NCI-H1436 (cell line): ENCODE results near the gene TPK1.

Source experiments
- DNase-seq: peaks from one replicate; lab custom pipeline; 2025; lab: John Stamatoyannopoulos, UW

The TPK1 gene

DNA sequence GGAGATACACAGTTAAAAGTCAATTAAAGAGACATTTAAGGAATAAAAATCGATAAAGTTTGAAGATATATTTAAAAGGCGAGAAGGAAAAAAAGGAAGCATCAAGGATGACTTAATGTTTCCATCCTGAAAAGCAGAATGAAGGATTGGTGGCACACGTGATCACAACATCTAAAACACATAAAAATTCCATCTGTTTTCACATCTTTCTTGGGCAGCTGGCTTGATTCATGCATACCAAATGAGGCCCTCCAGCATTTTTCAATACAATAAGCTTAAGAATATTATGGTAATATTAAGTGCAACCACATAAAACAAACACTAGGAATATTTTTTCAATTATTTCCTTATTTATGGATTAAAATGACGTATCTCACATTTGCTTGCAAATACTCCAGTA, 112.6 kb downstream of the TPK1 start:
- DNase-seq = no peak

DNA sequence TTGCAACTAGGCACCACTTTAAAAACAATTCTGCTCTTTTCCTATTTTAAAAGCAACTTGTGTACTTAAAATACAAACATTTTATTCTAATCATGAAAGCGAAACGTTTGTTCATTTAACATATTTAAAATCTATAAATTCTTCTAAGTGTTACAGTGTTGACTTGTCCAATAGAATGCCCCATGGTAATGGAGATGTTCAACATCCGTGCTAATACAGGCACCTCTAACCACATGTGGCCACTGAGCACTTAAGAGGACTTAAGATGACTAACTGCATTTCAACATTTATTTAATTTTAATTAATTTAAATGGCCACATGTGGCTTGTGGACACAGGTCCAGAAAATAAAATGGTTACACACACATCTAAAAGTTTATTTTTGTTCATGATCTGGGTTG, 115.1 kb downstream of the TPK1 start:
- no peak for DNase-seq

DNA sequence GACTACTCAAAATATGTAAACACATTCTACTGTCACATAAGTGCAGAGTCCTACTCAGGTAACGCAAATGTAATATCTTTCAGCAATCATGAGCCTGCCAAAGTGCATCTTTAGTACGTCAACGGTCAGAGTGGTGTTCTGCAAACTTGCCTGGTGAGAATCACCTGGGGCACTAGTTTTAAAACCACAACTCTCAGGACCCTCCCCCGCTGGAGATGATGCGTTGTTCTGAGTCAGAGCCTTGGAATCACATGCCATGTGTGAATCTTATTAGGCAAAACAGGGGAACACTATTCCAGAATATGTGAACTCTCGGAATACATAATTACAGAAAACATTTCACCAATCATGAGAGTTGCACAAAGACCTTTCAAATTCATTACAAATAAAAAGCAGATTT, 115.7 kb downstream of the TPK1 start:
- no peak for DNase-seq

DNA sequence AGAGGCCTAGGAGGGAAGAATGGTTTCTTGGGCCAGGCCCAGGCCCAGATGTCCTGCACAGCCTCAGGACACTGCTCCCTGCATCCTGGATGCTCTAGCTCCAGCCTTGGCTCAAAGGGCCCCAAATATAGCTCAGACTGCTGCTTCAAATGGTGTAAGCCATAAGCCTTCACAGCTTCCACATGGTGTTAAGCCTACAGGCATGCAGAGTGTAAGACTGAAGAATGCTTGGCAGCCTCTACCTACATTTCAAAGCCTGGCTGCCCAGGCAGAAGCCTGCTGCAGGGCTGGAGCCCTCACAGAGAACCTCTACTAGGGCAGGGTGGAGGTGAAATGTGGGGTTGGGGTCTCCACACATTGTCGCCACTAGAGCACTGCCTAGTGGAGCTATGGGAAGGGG, 118.1 kb downstream of the TPK1 start:
- no peak for DNase-seq

DNA sequence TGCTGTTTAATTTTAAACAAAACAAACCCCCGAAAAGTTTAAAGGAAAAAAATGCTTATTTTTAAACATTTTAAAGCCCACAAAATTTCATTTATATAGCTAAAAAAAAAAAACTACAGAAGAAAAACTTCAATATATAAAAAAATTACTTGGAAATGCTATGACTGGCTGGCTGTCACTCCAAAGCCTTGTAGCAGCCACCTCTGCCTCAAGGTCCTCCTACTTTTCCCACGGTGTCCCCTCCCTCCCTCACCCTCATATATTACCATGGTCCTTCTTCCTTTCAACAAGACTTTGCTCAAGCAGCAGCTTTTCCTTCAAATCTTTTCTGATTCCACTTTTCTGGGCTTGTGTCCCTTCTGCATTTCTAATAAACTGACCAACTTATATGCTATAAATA, 122.0 kb downstream of the TPK1 start:
- no peak for DNase-seq

DNA sequence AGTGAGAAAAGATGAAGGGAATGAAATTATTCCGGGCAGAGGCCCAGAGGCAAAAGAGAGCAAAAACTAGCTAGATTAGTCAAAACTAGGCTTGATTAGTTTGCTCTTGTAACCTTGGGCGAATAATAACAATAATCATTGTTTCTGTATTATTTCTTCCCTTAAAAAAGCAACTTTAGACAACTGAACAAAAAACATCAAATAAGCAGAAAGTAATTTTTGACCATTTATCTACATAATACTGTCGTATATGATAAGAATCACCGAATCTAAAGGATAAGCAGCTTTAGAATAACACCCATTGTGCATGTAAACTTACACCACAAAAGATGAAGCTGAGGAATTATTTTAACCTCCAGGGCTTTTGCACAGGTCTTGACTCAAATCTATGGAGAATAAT, 125.1 kb downstream of the TPK1 start:
- no peak for DNase-seq

DNA sequence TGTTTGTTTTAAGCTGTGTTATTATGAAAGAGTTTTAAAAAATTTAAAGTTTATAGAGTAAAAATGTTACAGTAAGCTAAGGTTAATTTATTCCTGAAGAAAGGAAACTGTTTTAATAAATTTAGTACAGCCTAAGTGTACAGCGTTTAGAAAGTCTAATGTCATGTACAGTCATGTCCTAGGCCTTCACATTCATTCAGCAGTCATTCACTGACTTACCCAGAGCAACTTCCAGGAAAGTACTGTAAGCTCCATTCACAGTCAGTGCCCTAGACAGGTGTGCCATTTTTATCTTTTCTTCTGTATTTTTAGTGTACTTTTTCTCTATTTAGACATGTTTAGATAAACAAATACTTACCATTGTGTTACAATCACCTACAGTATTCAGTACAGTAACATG, 126.8 kb downstream of the TPK1 start:
- DNase-seq = no peak

DNA sequence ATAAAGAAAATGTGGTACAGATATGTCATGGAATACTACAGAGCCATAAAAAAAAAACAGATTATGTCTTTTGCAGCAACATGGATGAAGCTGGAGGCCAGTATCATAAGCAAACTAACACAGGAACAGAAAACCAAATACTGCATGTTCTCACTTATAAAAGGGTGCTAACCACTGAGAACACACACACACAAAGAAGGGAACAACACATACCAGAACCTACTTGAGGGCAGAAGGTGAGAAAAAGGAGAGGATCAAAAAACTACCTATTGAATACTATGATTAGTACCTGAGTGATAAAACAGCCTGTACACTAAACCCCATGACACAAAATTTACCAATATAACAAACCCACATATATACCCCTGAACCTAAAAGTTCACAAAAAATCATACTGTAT, 144.6 kb downstream of the TPK1 start:
- DNase-seq = no peak

DNA sequence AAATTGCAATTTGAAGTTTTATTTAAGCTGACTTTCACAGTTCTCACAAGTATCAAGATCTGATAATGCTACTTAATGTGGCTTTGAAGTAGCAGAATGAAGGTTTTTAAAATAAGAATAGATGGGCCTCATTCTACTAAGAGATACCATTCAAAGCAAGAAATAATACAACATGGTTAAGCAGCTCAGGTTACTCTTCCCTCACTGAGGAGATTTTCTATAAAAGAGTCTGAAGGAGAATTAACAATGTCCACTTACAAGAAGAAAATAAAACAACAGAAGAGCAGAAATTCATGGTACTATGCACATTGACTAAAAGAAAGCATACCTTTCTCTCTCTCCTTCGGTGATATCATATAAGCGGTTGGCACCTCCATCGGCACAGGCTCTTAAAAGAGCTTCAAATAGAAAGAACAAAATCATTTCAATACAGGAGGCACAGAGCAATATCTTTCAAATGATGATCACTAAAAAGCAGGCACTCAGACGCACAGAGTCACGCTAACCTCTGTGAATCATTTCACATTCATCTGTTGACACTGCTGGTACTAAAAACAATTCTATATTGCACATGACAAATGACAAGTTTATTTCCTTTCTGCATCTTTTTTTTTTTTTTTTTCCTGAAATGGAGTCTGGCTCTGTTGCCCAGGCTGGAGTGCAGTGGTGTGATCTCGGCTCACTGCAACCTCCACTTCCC, 153.1 kb downstream of the TPK1 start:
- DNase-seq = no peak

DNA sequence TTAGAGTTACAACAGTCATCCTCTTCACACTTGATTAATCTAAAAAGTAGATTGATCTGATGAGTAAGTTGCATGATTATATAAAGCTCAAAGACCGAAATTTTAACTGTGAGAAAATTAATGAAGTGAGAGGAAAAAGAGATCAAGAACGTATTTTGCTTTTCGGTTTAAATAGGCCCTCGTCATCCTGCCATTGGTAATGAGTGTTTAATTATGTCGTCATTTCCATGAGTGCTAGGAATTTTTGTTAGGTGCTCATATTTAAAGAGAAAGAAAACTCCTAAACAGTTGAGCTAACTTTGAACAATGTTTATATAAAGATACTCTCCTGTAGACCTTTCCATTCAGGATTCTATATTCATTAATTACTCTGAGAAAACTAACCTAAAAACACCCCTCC, 159.4 kb downstream of the TPK1 start:
- no peak for DNase-seq

DNA sequence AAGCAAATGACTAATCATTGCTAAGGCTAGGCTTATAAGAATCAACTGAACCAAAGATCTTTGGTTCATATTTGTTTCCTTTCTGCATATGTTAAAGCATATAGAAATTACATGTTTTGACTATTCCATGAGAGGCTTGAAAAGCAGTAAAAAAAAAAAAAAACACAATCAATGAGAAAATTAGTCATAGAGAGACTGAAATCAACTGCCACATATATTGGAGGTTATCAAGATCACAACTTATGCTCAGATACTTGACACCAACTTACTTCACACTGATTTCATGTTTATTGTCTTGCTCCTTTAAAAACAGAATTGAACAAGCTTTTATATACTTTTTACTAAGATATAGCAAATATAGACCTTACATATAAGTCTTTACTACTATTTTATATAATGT, 161.3 kb downstream of the TPK1 start:
- no peak for DNase-seq

DNA sequence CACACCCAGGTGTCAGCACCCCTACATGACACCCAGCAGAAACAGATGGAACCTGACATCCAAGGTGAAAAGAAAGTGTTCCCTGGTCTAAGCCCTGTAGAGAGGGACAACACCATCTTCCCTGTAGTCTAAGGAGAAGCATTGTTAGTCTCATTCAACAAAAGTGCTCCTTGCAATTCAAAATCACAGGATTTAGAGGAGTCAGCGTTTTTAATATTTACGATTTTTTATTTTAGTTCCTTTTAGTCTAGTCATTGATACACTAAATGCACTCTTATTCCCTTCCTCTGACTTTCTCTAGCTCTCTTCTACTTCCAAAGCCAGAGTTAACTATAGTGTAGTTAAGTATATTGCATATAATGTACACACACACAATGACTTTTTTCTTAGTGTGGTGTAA, 163.0 kb downstream of the TPK1 start:
- DNase-seq = no peak

DNA sequence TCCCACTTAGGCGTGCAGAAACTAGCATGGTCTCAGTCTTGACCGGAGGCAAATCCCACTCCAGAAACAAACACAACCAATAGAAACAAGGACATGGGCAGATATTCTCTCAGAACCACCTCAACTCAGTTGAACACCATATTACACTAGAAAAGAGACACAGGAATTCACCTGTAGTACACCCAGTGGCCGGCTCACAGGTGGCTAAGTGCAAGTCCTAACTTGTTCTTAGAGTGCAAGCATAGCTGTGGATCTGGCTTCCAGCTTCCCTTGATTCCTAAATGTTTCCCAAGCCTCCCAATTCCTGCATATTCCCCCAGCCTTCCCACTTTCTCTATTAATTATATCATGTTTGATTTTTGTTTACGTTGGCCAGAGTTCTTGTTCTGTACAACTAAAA, 164.4 kb downstream of the TPK1 start:
- no peak for DNase-seq

DNA sequence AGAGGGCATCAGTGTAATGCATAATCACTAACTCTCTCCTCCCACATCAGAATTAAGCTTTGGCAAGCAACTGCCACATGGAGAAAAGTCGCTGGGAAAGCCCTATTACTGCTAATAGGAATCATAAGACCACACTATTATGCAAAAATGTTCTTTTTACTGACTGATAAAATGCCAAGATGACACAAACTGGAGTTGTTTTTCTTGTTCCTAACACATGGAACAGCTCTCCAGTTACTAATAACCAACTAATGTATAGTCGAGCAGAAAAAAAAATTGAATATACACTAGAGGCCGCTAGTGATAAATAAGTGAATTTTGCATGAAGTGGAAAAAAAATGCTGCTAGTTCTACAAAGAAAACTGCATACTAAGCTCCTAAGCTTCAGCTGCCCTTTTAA, 165.6 kb downstream of the TPK1 start:
- DNase-seq = no peak

DNA sequence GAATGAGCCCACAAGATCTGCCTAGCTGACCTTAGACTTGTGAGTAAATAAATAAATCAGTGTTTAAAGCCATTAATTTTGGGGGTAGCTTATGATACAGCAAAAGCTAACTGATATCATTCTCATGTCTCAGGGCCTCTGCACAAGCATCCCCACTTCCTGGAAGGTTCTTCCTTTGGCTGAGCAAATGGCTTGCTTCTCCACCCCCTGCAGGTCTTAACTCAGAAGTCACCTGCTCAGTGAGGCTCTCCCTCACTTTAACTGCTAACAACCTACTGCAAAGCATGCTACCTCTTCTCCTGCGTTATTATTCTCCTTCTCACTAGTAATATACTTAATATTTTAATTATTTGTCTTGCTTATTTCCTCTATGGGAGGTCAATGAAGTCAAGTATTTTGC, 167.3 kb downstream of the TPK1 start:
- DNase-seq = no peak

DNA sequence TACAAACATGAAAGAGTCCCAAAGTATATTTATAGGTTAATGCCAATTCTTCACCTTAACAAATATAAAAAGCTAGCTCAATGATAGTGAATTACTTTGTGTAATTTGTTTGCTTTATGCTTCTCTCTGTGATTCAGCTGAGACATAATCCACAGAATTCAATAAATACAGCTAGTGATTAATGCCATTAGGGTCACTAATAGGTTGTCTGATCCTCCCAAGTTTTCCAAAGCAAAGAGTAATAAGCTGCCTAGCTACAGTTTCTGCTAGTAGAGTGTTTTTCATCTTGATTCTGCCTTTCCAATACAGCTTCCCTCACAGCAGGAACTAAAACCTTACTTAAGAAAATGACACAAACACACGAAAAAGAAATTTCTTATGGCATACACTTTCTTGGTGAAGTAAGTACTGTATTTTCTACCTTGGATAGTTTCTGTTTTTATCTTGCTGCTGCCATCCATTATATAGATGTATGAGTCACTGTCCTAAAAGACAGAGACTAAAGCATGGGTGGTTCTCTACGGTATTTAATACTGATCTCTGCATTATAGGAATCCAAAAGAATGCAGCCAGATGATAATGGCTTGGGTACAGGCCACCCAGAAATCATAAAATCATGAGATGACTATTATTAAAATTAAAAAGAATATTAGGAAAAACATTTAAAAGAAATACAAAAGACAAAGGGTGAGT, 170.0 kb downstream of the TPK1 start:
- no peak for DNase-seq

DNA sequence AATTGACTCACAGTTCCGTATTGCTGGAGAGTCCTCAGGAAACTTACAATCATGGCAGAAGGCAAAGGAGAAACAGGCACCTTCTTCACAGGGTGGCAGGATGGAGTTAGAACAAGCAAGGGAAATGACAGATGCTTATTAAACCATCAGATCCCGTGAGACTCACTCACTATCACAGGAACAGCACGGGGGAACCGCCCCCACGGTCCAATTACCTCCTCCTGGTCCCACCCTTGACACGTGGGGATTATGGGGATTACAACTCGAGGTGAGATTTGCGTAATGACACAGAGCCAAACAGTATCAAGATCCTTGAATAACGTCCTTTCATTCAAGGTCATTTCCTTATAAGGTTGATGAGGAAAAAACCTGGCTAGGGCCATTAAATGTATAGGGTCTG, 176.6 kb downstream of the TPK1 start:
- no peak for DNase-seq

DNA sequence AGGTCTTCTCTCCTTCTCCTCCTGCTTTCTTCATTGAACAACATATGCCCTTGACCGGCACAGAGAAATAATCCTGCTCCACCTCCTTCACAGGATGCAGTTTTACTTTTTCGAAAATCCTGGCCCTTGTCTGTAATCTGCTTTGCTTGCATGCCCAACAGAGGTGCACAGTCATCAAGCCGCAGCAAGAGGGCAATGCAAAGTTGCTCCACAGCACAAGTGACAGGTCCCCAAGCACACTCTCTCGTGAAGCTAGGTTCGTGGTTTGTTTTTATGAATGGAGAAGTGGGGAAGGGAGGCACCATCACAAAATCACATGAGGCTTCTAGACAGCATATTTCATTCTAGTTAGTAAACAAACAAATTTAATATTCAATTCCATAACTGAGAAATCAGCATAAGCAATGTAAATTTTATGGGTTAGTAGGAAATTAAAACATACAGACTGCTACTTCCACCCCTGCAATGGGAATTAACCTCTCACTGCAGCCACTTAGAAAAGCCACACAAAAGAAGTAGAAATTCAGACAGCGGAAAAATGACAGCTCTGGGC, 178.8 kb downstream of the TPK1 start:
- no peak for DNase-seq

DNA sequence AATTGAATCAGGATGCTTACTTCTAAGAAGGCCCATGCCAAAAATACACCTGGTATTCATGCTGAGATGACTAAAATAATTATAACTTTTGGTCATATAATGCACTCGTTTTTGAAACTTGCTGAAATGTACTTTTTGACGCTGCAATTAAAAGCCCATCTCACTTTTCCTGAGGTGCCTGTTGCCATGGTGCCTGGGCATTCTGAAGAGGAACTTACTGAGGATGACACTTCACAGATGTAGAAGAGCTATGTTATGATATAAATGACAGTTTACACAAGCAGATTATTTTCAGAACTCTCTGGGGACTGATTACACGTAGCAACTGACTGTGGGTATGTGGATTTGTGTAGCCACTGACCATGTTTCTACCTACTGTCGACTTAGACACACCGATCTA, 182.4 kb downstream of the TPK1 start:
- DNase-seq = no peak

DNA sequence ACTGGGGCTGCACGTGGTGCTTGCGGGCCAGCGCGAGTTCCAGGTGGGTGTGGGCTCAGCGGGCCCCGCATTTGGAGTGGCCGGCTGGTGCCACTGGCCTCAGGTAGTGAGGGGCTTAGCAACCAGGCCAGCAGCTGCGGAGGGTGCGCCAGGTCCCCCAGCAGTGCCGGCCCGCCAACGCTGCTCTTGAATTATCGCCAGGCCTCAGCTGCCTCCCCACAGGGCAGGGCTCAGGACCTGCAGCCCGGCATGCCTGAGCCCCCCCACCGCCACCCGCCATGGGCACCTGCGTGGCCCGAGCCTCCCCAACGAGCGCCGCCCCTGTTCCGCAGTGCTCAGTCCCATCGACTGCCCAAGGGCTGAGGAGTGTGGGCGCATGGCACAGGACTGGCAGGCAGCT, 185.4 kb downstream of the TPK1 start:
- no peak for DNase-seq

DNA sequence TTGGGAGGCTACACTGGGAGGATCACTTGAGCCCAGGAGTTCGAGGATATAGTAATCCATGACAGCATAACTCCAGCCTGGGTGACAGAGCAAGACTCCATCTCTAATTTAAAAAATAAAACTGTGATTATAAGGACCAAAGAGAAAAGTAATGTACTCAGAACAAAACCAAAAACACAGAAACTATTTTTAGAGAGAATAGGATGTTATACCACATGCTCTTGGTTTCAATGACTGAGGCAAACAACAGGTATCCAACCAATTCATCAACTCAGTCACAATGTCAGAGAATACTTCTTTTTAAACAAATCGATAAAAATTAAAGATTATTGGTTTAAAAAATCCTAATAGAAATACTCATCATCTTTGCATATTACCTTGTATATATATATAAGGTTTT, 186.7 kb downstream of the TPK1 start:
- no peak for DNase-seq

DNA sequence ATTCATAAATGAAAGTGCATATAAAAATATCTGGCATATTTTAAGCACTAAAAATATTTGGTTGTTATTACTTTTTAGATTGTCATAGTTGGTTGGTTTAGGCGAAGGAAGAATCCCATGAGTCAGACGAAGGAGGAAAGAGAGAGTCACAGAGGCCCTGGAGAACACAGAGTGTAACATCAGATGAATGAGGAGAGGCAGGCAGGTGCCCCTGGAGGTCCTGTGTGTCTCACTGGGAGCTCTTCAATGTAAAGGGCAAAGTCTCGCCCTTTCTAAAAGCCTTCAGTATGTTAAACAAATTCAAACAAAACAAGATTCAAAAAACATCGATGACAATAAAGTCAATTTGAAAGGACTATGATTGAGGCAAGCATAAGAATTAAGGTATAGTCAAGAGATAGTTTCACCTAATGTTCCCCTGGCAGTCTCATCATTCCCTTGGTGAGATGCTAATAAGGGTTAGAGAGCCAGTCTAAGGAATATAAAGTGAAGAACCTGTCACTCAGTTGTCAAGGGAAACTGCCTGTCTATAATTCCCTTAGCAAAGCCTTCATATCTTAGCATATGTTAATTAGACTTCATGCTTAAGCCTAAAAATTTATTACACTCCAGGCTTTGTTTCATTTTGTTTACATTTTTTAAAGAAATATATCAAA, 194.3 kb downstream of the TPK1 start:
- DNase-seq = no peak

DNA sequence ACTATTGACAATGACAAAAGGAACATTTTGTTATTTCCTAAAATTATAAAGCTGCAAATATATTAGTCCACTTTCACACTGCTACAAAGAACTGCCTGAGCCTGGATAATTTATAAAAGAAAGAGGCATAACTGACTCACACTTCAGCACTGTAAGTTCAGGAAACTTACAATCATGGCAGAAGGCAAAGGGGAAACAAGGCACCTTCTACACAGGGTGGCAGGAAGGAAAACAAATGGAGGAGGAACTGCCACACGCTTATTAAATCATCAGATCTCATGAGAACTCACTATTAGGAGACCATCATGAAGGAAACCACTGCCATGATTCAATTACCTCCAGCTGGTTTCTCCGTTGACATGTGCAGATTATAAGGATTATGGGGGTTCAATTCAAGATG, 203.1 kb downstream of the TPK1 start:
- no peak for DNase-seq
